GM21423 (cell line): ENCODE measurements around the gene C2CD4A.

ENCODE experiments used
- ATAC-seq: cut with Tn5 transposase; IDR thresholded peaks from one replicate; pipeline ENCODE4 v1.9.1; 2021; ENCODE audit warnings: mild to moderate bottlenecking, moderate library complexity; ENCODE audit not compliant: unreplicated experiment

Gene C2CD4A

GRCh38 chr15:62059108-62059815 lies 7.5 kb upstream of the C2CD4A start:
- ATAC-seq, result no peak

- ATAC-seq, result peak; percentile 71
Observed at GRCh38 chr15:62059816-62060112, 7.0 kb upstream of the C2CD4A start.

- peak; percentile 85 for ATAC-seq
Observed at GRCh38 chr15:62060113-62060895, 6.5 kb upstream of the C2CD4A start, which contains the start of gene VPS13C. TSS of gene VPS13C (minus strand) at chr15:62060447. CDS start at chr15:62060374, 73 bp downstream.

GRCh38 chr15:62060896-62061280 lies 5.9 kb upstream of the C2CD4A start:
- ATAC-seq, result no peak

- no peak for ATAC-seq
Observed at GRCh38 chr15:62063825-62064635, 2.7 kb upstream of the C2CD4A start.

- ATAC-seq, result no peak
Observed at GRCh38 chr15:62067448-62068044, 769 bp downstream of the C2CD4A start.

- ATAC-seq, result no peak
Observed at GRCh38 chr15:62068071-62068809, 1.5 kb downstream of the C2CD4A start.

GRCh38 chr15:62068810-62069167 lies 2.0 kb downstream of the C2CD4A start:
- ATAC-seq, result no peak

GRCh38 chr15:62069551-62069950 lies 2.8 kb downstream of the C2CD4A start:
- no peak for ATAC-seq

- no peak for ATAC-seq
Observed at GRCh38 chr15:62071711-62072308, 5.0 kb downstream of the C2CD4A start.

GRCh38 chr15:62075595-62076277 lies 9.0 kb downstream of the C2CD4A start:
- ATAC-seq, result no peak

- ATAC-seq, result no peak
Observed at GRCh38 chr15:62079594-62079993, 12.8 kb downstream of the C2CD4A start.

- no peak for ATAC-seq
Observed at GRCh38 chr15:62083194-62084154, 16.7 kb downstream of the C2CD4A start.

GRCh38 chr15:62085740-62086139 lies 19.0 kb downstream of the C2CD4A start:
- no peak for ATAC-seq

- ATAC-seq, result no peak
Observed at GRCh38 chr15:62087671-62088352, 21.0 kb downstream of the C2CD4A start.

GRCh38 chr15:62088353-62088693 lies 21.5 kb downstream of the C2CD4A start:
- ATAC-seq, result no peak

GRCh38 chr15:62089616-62090015 lies 22.8 kb downstream of the C2CD4A start:
- no peak for ATAC-seq

- no peak for ATAC-seq
Observed at GRCh38 chr15:62090988-62091387, 24.2 kb downstream of the C2CD4A start.
